ENCODE data around the gene GRIK3.

The GRIK3 gene

DNA sequence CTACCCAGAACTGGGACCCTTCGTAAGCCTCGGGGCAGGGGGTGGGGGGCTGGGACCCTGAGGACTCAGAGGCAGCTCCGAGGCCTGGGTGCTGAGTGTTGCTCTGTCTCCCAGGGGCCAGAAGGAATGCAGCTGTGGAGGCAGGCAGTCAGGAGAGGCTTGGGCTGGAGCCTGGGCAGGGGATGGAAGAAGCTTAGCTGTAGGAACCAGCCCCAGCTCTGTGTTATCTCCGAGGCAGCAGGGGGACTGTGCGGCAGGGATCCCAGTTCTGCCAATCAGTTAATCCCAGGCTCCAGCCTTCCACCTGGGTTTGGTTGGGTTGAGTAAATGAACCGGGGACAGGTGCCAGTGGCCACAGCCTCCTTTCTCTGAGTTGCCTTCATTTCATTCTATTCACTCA lies 8.2 kb upstream of the GRIK3 start:
- DNase-seq = no peak

DNA sequence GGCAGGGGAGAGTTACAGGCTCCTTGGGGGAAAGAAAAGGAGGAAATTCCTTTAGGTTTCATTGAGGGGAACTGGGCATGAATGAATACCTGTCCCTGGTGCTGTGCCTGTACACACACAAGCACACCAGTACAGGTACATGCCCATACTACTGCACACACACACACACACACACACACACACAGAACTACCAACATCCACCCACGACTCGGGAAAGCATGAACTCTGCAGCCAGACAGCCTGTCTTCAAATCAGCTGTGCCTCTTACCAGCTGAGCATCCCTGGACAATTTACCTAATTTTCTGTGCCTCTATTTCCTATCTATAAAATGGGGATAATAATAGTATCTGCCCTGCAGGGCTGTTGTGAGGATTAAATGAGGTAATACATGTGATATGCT lies 7.2 kb upstream of the GRIK3 start:
- no peak for DNase-seq

DNA sequence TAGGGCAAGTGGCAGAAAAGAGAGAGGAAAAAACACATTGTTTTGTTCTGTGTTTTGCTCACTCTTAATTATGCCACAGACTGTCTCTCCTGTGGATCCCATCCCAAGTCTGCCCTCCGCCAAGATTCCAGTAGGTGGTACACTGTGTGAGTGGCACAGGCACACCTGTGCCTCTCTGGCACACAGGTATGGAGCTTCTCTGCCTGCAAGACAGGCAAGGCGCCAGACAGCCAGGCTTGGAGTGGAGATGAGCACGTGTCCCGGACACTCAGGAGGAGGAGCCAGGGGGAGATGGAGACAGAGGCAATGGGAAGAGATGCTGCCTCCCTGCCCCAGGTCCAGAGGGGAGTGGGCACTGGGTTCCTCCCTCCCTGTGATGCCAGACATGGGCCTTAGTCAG lies 6.5 kb upstream of the GRIK3 start:
- DNase-seq = peak; percentile 42

DNA sequence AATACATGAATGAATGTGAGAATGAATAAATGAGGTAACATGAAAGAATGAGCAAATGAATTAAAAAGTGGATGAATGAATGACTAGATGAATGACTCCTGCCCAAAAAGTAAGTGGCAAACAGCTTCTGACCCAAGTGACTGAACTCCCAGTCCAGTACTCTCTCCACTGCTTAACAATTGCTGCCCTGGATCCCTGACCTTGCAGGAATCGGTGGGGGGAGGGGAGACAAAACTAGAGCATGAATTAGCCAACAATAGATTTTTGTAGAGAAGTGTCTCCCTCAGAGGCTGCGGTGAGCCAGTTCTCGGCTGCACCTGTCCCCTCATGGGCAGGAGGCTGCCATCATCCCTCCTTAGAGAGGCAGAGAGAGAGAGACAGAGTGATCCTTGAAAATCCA lies 5.9 kb upstream of the GRIK3 start:
- DNase-seq = no peak

DNA sequence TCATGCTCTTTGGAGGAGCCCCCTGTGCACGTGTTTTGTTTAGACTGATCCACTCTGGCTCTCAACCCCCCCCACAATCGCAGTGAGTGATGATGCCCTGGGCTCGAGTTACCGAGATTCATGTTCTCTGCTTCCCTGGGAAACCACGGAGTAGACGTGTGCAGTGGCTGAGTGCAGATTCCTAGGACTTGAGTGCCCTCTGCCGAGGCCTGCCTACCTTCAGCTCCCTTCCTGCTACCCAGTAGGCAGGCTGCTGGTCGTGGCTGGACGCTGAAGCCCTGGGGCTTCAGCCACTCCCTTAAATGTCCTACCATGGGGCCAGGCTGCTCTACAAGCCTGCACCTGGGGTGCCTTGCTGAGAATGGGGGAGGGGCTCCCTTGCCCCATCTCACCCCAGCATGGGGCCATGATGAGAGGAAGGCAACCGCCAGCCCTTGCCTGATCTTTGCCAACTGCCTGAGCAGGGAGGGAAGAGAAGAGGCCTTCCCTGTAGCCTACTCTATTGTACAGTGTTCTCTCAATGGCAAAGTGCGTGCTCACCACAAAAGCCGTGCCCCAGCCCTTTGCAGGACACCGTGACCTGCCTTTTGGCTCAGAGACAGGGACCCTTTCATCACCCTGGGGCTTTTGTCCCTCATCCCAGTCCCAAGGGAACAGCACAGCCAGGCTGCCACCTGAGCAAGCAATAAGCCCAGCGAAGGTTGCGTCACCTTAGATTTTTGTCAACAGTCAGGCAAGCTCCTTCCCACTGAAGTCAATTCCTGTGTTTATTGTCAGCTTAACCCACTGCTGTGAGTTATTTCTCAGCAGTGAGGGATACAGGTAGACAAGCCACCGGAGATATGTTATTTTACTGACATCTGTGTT lies 4.1 kb upstream of the GRIK3 start:
- DNase-seq = peak; percentile 84

DNA sequence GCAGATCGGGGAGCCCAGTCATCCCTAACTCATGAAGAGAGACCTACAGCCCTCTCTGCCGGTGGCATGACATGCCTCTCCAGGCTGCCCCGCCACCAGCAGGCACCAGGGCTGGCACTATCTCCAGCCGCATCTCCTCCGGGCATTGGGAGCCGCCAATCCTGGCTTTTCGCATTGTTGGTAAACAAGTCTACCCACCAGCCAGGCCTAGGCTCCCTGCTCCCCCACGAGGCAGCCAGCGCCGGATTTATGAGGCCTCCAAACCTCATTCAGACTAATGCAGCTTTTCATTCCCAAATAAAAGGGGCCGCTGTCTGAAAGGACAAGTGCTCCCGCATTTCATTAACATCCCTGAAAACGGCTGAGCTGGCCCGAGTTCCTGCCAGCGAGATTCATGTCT lies 3.4 kb upstream of the GRIK3 start:
- DNase-seq = peak; percentile 53

DNA sequence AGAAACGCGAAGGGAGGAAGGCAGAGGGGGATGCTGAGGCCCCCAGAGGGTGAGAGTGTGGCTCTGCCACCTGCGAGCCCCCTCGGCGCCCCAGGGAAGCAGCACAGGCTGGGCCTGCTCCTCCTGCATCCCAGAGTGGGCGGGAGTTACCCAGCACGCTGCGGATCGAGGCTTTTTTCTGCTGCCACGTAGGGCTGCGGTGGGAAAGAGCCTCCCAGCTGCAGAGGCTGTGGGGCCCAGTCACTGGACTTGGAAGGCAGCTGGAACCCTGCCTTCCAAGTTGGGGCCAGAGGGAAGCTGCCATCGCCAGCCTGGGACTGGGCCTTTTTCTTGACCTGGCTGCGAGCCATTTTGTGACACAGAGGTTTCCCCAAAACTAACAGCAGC lies 2.3 kb upstream of the GRIK3 start:
- no peak for DNase-seq

DNA sequence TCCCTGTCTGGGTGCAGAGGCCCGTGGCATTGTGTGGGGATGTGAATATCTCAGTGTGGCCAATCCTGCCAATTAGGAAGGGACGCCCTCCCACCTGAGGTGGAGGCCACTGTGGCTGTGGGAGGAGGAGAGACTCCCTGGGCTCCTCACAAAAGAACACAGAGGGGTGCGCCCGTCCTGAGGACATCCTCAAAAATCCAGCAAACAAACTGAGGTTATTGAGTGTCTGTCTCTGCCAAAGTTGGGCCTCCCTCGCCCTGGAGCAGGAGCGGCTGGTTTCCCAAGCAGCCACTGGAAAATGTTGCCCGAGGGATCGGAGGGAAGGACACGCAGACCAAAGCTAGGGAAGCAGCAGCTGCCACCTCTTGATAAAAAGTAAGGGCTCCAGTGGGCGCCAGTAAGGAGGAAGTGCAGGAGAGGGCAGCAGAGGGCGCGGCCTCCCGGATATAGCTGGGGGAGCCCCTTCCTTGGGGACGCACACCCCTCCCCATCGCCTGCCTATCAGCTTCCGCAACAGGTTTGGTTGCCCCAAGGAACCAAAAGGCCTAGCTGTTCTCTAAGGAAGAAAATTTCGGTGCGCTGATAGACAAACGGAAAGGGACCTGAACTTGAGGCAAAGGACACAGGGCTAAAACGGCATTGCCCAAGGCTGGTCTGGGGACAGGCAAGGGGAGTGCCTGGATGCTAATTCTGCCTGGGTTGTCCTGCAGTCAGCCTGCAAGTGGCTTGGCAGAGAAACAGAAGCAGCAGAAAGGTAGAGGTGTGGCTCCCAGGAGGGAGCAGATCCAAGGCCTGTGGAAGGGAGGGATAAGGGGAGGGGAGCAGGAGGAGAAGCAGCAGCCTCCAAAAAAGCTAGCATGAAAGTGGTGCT lies 1.7 kb upstream of the GRIK3 start:
- DNase-seq = peak; percentile 34

DNA sequence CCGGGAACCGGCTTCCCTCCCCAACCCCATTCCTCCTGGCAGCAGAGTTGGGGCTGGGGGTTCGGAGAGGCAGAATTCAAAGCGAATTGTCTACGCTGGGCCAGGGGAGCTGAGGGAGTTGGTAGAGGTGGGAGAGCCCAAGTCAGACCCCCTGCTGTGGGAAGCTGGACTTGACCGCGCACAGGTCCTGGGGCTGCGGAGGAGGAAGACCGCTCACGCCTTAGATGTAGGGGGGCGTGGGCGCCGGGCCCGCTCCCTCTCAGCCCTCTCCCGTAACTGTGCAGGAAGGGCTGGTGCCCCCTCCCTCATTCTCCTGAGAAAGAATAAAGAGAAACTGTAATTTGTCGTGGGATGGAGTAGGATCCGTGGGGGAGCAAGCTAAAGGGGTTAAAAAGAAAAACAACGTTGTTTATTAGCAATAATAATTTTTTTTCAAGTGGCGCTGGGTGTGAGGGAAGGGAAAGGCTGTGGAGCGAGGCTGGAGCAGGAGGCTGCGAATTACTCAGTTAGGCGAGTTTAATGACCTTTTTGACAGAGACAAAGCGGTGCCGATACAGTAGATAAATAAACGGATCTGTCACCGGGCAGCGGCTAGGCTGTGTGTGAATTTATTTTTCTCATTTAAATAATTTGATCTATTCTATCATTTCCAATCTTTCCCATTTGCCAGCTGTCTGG lies 838 bp upstream of the GRIK3 start:
- DNase-seq = no peak

DNA sequence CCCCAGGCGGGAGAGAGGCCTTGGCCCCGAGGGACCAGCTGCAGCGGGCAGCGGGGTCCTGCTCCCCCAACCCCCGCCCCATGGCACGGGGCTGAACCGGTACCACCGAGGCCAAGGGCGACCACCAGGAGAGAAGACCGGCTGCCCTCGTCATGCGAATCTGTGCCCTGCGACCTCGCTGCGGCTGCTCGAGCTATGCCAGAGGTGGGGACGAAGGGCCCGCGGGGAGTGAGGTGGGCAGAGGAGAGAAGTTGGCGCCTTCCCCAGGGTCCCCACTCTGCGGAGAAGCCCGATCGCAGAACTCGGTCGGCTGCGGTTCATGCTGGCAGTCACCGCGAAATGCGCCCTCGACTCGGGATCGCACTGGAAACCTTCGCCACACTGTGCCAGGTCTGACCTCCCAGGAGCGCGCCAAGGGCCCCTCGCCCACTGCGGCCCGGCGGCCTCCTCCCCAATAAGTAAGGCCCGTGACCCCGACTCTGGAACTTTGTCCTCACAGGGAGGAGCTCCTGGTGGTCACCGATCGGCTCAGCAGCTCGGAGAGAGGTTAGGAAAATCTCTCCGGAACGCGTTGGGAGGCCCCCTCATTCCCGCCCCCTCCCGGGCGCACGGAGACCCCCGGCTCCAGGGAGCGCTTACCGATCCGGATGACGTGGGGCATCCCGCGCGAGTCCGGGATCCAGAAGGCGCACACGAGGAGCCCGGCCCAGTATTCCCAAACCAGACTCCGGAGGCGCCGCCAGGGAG lies 787 bp downstream of the GRIK3 start:
- no peak for DNase-seq

DNA sequence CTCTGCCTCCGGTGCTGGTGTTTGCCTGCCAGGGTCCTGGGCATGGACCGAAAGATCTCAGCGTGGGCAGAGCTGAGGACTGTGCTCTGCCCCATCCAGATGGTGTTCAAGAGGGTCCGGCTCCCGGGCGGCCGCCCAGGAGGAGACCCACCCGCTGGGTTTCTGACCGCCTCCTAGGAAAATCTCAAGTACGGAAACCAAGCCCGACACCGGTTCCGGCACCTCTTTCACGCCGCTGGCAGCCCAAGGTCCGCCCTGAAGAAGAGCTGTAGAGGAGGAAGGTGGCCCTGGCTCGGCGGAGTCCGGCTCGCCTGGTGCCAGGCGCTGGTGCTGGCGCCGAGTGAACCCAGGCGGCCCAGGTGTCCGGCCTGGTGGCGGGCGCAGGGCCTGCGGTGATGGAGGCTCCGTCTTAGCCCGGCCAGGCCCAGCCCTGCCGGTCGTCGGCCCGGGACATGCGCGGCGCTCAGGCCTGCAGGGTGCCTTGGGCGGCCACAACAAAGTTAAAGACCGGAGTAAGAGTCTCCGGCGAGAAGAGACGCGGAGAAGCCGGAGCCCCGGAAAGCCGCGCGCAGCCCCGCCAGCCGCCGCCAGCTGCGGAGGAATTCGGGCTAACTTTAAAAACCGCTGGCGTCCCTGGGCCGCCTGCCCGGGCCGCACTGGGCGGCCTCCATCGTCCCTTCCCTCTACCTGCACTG lies 1.5 kb downstream of the GRIK3 start:
- no peak for DNase-seq

DNA sequence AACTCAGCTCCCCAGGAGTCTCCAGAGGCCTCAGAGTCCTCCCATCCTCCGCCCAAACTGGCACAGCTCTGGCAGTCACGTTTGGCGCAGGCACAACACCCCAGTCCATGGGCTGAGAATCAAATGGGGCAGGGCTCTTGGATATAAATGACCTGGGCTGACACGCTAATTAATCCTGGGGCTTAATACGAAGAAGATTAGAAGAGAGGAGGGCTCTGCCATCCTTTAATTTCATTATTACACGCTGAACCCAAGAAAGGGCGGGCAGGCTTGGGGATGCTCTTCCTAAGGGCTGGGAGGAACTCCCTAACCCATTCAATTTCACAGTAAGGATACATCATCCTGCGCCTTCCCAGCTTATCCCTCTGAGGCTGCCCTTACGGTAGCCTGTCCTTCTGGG lies 2.4 kb downstream of the GRIK3 start:
- DNase-seq = no peak

DNA sequence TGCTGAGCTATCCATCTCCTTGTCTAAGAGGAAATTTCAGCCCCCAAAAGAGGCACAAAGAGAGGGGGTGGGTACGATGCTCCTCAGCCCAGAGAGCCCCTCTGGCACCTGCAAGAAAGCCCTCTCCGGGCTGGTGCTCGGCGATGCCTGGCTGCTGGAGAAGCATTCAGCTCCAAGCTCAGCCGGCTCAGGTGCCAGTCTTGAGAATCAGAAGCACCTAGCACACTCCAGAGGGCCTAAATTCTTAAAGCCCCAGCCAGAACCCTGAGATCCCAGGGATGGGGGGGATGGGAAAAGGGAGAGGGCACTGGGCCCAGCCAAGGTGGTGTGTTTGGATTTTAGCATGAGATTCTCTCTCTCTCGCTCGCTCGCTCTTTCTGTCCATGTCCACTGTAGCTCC lies 2.9 kb downstream of the GRIK3 start:
- DNase-seq = no peak

DNA sequence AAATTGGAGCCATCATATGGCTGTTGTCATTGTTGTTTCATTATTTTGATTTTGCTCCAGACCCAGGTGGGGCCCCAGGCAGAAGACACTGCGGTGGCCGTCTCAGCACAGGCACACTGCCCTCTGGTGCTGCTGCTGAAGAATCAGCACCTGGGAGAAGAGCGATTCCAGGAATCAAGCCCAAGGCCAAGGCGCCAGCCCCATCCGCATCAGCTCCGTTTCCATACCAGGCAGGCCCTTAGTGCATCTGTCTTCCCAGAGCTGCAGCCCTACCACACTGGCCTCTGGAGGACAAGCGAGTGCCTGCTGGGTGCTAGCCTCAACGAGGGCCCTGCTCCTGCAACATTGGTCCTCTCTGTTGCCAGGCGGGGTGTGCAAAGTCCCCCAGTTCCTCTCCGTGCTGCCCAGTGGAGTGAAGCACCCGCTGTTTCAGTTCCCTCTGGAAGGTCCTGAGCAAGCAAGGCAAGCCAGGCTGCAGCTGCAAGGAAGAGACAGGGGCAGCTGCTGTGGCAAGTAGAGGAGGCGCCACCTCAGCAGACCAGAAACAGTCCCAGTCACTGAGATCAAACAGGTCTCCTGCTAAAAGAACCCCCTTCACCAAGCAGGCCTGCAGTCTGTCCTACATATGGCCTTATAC lies 5.2 kb downstream of the GRIK3 start:
- DNase-seq = no peak

DNA sequence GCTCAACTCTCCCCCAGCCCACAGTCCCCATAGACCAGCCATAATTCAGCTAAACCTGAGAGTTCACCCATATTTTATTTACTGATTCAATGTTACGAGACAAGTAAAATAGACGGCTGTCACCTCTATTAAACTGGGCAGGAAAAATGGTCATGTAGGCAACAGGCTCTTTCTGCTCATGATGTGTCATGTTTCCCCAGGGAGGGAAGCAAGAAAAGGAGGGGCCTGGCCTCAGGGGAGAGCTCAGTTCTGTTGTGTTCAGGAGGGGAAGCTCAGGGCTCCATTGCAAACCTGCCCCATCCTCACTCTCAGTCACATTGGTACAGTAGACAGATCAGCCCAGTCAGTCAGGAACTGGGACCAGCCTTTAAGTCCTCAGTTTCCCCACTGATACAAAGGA lies 12.8 kb downstream of the GRIK3 start:
- DNase-seq = peak; percentile 18

DNA sequence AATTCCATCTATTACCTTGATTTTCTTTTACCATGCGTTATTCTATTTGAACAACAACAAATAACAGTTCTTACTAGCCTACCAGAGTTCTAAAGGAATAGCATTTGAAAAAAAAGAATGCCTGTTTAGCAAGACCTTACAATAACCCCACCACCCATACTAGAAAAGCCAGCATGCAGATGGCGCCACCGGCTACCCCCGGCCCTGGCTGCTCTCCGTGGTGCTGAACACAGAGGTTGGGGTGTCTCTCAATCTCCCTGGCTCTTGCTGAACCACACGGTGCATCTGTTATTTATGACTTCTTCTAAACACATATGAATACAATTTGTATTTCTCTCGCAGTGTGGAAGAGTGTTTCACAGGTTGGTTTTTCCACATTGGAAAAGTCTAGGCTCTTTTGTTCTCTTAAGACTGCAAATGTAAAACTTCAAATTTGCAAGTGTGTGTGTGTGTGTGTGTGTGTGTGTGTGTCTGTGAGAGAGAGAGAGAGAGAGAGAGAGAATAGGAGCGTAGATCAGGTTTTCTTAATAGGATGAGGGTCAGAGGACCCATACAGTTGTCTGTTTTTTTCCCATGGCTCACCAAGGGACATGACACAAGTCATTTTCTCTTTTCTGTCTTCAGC lies 13.6 kb downstream of the GRIK3 start:
- no peak for DNase-seq

DNA sequence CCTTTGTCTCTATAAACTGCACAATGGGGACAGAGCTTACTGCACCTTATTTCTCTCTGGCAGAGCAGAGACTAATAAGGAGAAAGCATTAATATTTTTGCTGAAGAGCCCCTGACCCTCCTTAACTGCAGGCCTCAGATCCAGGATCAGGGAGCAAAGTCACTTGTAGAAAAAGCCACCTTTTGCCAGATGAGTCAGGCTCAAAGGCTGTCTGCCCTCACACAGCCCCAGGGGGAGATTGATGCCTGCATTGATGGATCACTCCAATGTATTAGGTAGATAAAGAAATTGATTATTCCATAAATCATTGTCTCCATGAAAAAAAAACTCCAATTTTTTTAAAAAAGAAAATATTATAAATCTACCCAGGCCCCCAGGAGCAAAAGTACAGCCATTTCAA lies 15.8 kb downstream of the GRIK3 start:
- no peak for DNase-seq

DNA sequence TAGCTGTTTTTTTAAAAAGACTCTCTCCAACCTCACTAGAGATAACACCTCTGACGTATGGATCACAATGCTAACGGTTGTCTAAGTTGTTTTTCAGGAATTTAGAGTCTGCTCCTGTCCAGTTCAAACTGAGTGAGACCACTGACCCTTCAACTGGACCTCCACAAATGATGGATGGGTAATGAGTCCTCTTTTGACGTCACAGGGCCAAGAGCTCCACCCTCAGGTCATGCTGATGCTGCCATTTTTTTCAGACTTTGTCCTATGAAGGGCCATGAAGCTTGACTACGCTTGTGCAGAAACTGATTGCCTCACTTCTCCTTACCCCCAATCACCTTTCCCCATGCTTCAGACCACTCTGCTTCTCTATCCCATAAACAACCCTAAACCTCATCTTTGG lies 16.6 kb downstream of the GRIK3 start:
- DNase-seq = no peak

DNA sequence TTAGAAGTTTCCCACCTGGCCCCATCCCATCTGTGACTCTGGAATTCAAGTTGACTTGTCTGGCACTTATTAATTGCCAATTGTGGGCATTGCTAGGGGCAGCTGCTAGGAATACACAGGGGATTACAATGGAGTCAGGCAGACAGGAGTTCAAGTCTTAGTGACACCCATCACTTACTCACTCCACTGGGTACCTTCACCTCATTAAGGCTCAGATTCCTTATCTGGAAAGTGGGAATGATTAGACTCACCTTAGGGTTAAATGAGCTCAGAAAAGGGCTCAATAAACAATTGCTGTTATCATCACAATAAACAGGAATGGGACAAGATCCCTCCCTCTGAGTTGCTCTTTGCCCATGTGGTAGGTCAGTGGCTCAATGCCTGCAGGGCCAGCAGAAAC lies 18.2 kb downstream of the GRIK3 start:
- no peak for DNase-seq

DNA sequence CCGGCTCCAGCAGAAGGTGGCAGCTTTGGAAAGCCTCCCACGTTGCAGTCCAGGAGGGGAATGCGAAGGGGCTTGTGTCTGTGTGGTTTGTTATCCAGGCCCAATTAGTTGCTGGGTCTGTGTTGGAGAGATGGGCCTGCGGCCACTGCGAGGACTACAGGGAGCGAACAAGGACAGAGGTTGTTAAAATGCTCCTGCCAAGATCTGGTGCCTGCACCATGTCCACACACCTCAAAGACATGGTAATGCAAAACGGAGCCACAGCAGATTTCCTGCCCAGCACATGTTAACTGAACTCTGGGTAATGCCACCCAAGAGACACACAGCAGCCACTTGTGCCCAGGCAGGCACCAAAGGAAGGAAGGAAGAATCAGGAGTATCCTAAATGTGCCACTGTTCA lies 18.6 kb downstream of the GRIK3 start:
- DNase-seq = no peak

DNA sequence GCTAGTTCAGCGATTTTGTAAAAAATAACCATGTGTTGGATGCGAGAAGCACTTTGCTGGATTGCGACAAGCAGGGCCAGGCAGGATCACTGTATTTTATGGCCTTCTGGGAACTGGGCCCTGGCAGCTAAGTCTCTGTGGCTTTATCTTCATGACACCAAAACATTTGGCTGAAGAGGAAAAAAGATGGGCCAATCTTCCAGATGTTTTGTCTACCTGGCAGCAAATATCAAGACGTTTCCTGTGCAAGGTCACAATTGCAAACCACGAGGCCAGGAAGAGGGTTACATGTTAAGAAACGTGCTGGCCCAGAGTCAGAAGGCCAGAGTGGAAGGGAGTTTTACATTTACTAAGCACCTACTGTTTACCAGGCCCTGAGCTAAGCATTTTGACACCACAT lies 22.1 kb downstream of the GRIK3 start:
- DNase-seq = no peak

Data from NCI-H2171 (cell line).